SK-N-SH (cell line): ENCODE data around the gene PSMG3. TPM values are rescaled to one million over a fixed set of nuclear protein-coding genes. Genes with fewer than 3 reads are reported as not detected.

Experiments used
- CTCF ChIA-PET: fragments of 300-600, 350-600 bp; formaldehyde crosslinking; extraction: SDS; loops from one replicate; lab custom pipeline; 2021; lab: Yijun Ruan, JAX
- POLR2A ChIA-PET: fragments of 350-600 bp; sonication (Branson Sonifier 250); formaldehyde crosslinking; extraction: SDS; loops from one replicate; lab custom pipeline; 2020; ENCODE audit warnings: antibody characterized with exemption, inconsistent platforms; lab: Yijun Ruan, JAX
- DNase-seq: peaks from one replicate; pipeline ENCODE4 v3.0.0; 2012
- H2AFZ ChIP-seq: fragments of 200-600 bp; sonication (generic); 2 replicates; pipeline ENCODE4 v1.8.1; 2016; ENCODE audit warnings: antibody characterized with exemption, mild to moderate bottlenecking, low read depth
- H3F3A ChIP-seq: fragments of 200-600 bp; sonication (generic); replicated peaks from 2 replicates; pipeline ENCODE3; 2016; ENCODE audit warnings: antibody characterized with exemption, mild to moderate bottlenecking; ENCODE audit not compliant: insufficient read depth
- H3K27ac ChIP-seq, 2 experiments: fragments of 200-500 bp in 1 of 2; fragments of 200-600 bp in 1 of 2; sonication (Bioruptor generic) in 1 of 2; sonication (generic), shearing (Covaris generic) in 1 of 2; 2 replicates each; pipeline versions ENCODE4 v1.5.1 to v1.6.1; 2014 to 2016; ENCODE audit warnings: low read depth in 2 of 2, inconsistent platforms in 1 of 2, low read length in 1 of 2, mild to moderate bottlenecking in 1 of 2, mixed read lengths in 1 of 2
- H3K27me3 ChIP-seq: fragments of 200-600 bp; sonication (generic), shearing (Covaris generic); 2 replicates; pipeline ENCODE4 v1.6.1; 2016; ENCODE audit warnings: mixed run types; ENCODE audit not compliant: insufficient read depth
- H3K36me3 ChIP-seq, 2 experiments: fragments of 200-500 bp in 1 of 2; fragments of 200-600 bp in 1 of 2; sonication (Bioruptor generic) in 1 of 2; sonication (generic) in 1 of 2; replicated peaks in 1 of 2; 2 replicates each; pipeline versions ENCODE3 to v1.5.1; 2014 to 2016; ENCODE audit warnings: low read length in 1 of 2, mild to moderate bottlenecking in 1 of 2; ENCODE audit not compliant: insufficient read depth in 2 of 2, control insufficient read depth in 1 of 2
- H3K4me1 ChIP-seq, 2 experiments: fragments of 200-500 bp in 1 of 2; fragments of 200-600 bp in 1 of 2; sonication (Bioruptor generic) in 1 of 2; sonication (generic), shearing (Covaris generic) in 1 of 2; 2 replicates each; pipeline versions ENCODE4 v1.5.1 to v1.6.1; 2014 to 2016; ENCODE audit warnings: low read depth in 1 of 2, low read length in 1 of 2, mixed run types in 1 of 2; ENCODE audit not compliant: insufficient read depth in 2 of 2, control insufficient read depth in 1 of 2
- H3K4me2 ChIP-seq: fragments of 200-600 bp; sonication (generic), shearing (Covaris generic); 2 replicates; pipeline ENCODE4 v1.6.1; 2017; ENCODE audit warnings: mixed run types
- H3K4me3 ChIP-seq, 2 experiments: fragments of 200-500 bp in 1 of 2; fragments of 200-600 bp in 1 of 2; sonication (Bioruptor generic) in 1 of 2; sonication (generic), shearing (Covaris generic) in 1 of 2; 2 replicates each; pipeline versions ENCODE4 v1.5.1 to v1.8.1; 2014 to 2016; ENCODE audit warnings: low read depth in 2 of 2, inconsistent platforms in 1 of 2, low read length in 1 of 2, mild to moderate bottlenecking in 1 of 2, mixed read lengths in 1 of 2, moderate library complexity in 1 of 2
- H3K79me2 ChIP-seq: fragments of 200-600 bp; sonication (generic); 2 replicates; pipeline ENCODE4 v1.8.1; 2017; ENCODE audit warnings: mild to moderate bottlenecking; ENCODE audit not compliant: insufficient read depth
- H3K9ac ChIP-seq: fragments of 200-600 bp; sonication (generic); 2 replicates; pipeline ENCODE4 v1.6.1; 2017; ENCODE audit warnings: mixed run types
- H3K9me2 ChIP-seq: fragments of 200-600 bp; sonication (generic); 2 replicates; pipeline ENCODE4 v1.6.1; 2017; ENCODE audit warnings: mixed run types
- H3K9me3 ChIP-seq: fragments of 200-600 bp; sonication (generic); 2 replicates; pipeline ENCODE4 v1.6.1; 2017; ENCODE audit warnings: mixed run types, mild to moderate bottlenecking, moderate library complexity
- H4K20me1 ChIP-seq: fragments of 200-600 bp; sonication (generic); 2 replicates; pipeline ENCODE4 v1.6.1; 2017; ENCODE audit warnings: mild to moderate bottlenecking, mixed run types; ENCODE audit not compliant: insufficient read depth
- CHD2 ChIP-seq: fragments of 150-350 bp; IDR thresholded peaks from 2 replicates; pipeline ENCODE4 v1.6.1; 2018; ENCODE audit warnings: low read length; ENCODE audit not compliant: partially characterized antibody
- ELF1 ChIP-seq: IDR thresholded peaks from 2 replicates; pipeline ENCODE4 v1.4.0; 2012
- EZH2phosphoT487 ChIP-seq: fragments of 200-600 bp; sonication (generic); IDR thresholded peaks from 2 replicates; pipeline ENCODE4 v1.6.1; 2017; ENCODE audit warnings: low read depth, mixed run types, mild to moderate bottlenecking, antibody characterized with exemption, moderate library complexity, borderline replicate concordance
- FOSL2 ChIP-seq: IDR thresholded peaks from 2 replicates; pipeline ENCODE4 v1.4.0; 2012; ENCODE audit warnings: low read depth, mild to moderate bottlenecking, moderate library complexity, borderline replicate concordance
- FOXJ3 ChIP-seq: sonication (generic); formaldehyde crosslinking; IDR thresholded peaks from 2 replicates; pipeline ENCODE4 v1.5.1; 2020; ENCODE audit warnings: mild to moderate bottlenecking, missing genetic modification reagents
- FOXM1 ChIP-seq: IDR thresholded peaks from 2 replicates; pipeline ENCODE4 v1.4.0; 2012; ENCODE audit warnings: low read depth, mild to moderate bottlenecking
- GABPA ChIP-seq: IDR thresholded peaks from 2 replicates; pipeline ENCODE4 v1.4.0; 2012; ENCODE audit warnings: low read depth, mild to moderate bottlenecking
- MAX ChIP-seq: IDR thresholded peaks from 2 replicates; pipeline ENCODE4 v1.4.0; 2012; ENCODE audit warnings: low read depth
- NRF1 ChIP-seq: IDR thresholded peaks from 2 replicates; pipeline ENCODE4 v1.6.1; 2012; ENCODE audit warnings: low read depth, mild to moderate bottlenecking, low read length
- REST ChIP-seq: IDR thresholded peaks from 2 replicates; pipeline ENCODE4 v1.6.1; 2012; ENCODE audit warnings: mild to moderate bottlenecking, low read depth, low read length, moderate library complexity
- RFX5 ChIP-seq: IDR thresholded peaks from 2 replicates; pipeline ENCODE4 v1.6.1; 2012; ENCODE audit warnings: mild to moderate bottlenecking, improper control_type of control experiment, low read length
- SMC3 ChIP-seq: IDR thresholded peaks from 2 replicates; pipeline ENCODE4 v1.6.1; 2012; ENCODE audit warnings: low read depth, low read length, improper control_type of control experiment
- USF1 ChIP-seq: IDR thresholded peaks from 2 replicates; pipeline ENCODE4 v1.4.0; 2012; ENCODE audit warnings: low read depth, borderline replicate concordance
- YY1 ChIP-seq: IDR thresholded peaks from 2 replicates; pipeline ENCODE4 v1.4.0; 2012; ENCODE audit warnings: low read depth, mild to moderate bottlenecking
- ZBTB33 ChIP-seq: IDR thresholded peaks from 2 replicates; pipeline ENCODE4 v1.4.0; 2012; ENCODE audit warnings: low read depth, borderline replicate concordance
- WGBS: methylation state at CpG from one replicate; pipeline ENCODE4 v1.1.6; 2017; ENCODE audit warnings: low lambda C conversion rate; 5-methylcytosine and 5-hydroxymethylcytosine counted together
- polyA plus RNA-seq, 3 experiments: library from polyadenylated mRNA; depleted of rRNA; stranded (reverse); fragments of >200 nt; gene quantifications; 2 replicates each; pipeline ENCODE4 v1.2.3, GENCODE V29; 2012
- TF ChIP-seq, protein P1 (sequence below): IDR thresholded peaks from 2 replicates; pipeline ENCODE4; 2012
- TF ChIP-seq, protein P2 (sequence below): fragments of 150-350 bp; IDR thresholded peaks from 2 replicates; pipeline ENCODE4 v1.6.1; 2017; ENCODE audit warnings: antibody characterized with exemption, low read length, low read depth, borderline replicate concordance

PSMG3 gene
- polyA plus RNA-seq, 1 of the 3 experiments (the other 2 are of a cell fraction), result 109 TPM

DNA sequence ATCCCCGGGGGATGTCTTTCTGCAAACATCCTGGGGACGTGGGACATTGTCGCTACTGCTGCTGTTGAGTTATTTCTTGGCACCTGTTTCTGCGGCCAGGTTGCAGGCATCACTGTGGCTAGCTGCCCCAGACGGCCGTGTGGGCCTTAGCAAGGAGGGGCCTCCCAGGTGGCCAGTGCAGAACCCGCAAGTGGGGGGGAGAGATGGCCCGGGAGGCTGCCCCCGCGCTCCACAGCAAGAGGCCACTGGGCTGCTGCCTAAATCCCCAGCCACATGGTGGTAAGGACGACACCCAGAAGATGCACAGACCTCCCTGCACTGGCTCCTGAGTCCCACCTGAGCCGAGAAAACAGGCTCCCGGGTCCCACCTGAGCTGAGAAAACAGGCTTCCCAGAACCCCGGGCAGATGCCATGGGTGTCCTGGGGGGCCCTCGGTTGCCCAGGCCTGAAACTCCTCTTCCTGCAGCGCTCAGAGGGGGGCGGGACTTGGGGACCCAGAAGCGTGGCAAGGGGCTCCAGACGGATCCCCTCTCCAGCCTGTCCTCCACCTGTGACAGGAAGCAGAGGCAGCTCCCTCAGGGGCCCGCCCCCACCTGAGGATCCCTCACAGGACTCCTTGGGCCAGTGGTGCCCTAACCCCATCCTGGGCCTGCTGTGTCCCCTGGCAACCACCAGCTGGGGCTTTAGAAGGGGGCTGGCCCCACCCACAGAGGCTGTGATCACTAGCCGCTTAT, 40.3 kb downstream of the PSMG3 start:
- CTCF ChIA-PET, result interaction anchor here (0.9 to 1.1 kb wide), 2 partner anchors 27 to 55 kb away, joined by 3 to 5 read pairs; no protein-coding TSS in a partner anchor
- H4K20me1 ChIP-seq, result peaks cover 13% of the 10 kb centered on the region; the same call in 1 of the 2 replicates
- H3K9me2 ChIP-seq, result no peaks in the 10 kb centered on the region
- H2AFZ ChIP-seq, result no peak overlapping the region
- H3F3A ChIP-seq, result peaks cover 37% of the 10 kb centered on the region
- H3K4me3 ChIP-seq, result no peak overlapping the region; a peak in 1 of 4 replicates
- H3K27ac ChIP-seq, result no peak overlapping the region
- H3K27me3 ChIP-seq, result no peaks in the 10 kb centered on the region
- POLR2A ChIA-PET, result no interaction called here
- H3K4me1 ChIP-seq, result peaks cover 33 to 35% of the 10 kb centered on the region in 2 experiments; a peak in 3 of 4 replicates
- no peak for DNase-seq
- no peaks in the 10 kb centered on the region for H3K9me3 ChIP-seq
- peaks cover 36% of the 10 kb centered on the region for H3K79me2 ChIP-seq
- H3K4me2 ChIP-seq, result 0 out of 2 replicates have a peak overlapping the region, but pooled peaks have one; percentile 70
- TF ChIP-seq FOXJ3 (no peak), GABPA (no peak), YY1 (no peak), RFX5 (no peak), FOSL2 (no peak), EZH2phosphoT487 (no peak), USF1 (no peak), CHD2 (no peak)
- TF ChIP-seq, protein P1, sequence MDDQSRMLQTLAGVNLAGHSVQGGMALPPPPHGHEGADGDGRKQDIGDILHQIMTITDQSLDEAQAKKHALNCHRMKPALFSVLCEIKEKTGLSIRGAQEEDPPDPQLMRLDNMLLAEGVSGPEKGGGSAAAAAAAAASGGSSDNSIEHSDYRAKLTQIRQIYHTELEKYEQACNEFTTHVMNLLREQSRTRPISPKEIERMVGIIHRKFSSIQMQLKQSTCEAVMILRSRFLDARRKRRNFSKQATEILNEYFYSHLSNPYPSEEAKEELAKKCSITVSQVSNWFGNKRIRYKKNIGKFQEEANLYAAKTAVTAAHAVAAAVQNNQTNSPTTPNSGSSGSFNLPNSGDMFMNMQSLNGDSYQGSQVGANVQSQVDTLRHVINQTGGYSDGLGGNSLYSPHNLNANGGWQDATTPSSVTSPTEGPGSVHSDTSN, result no peak
- TF ChIP-seq, all 33 proteins: peak for 0
- Histone ChIP-seq H3K9ac (no peak overlapping the region), H3K36me3 (no peaks in the 10 kb centered on the region)
- 74% methylated on average over 20 of the region's 21 CpGs for WGBS

- peaks cover 7% of the 10 kb centered on the region for H3F3A ChIP-seq
- CTCF ChIA-PET, result no interaction called here
- H3K36me3 ChIP-seq, result no peaks in the 10 kb centered on the region
- H3K4me2 ChIP-seq, result peak overlapping the region; percentile 27; the same call in 1 of the 2 replicates
- H3K4me3 ChIP-seq, result no peak overlapping the region
- no peaks in the 10 kb centered on the region for H3K27me3 ChIP-seq
- peaks cover 6% of the 10 kb centered on the region for H3K79me2 ChIP-seq
- H3K9ac ChIP-seq, result no peak overlapping the region
- H3K9me2 ChIP-seq, result no peaks in the 10 kb centered on the region
- peak overlapping the region; percentile 78; the same call in 1 of the 2 replicates for H2AFZ ChIP-seq
- no peak overlapping the region for H3K27ac ChIP-seq
- WGBS, result 34% methylated on average over 6 of the region's 6 CpGs
- no peaks in the 10 kb centered on the region for H3K9me3 ChIP-seq
- DNase-seq, result peak; percentile 72
- H3K4me1 ChIP-seq, result peaks cover 4 to 7% of the 10 kb centered on the region in 2 experiments; a peak in 2 of 4 replicates
- POLR2A ChIA-PET, result no interaction called here
- H4K20me1 ChIP-seq, result peaks cover under 1% of the 10 kb centered on the region; the same call in 1 of the 2 replicates
- TF ChIP-seq FOXJ3, result no peak
- no peak for TF ChIP-seq NRF1
- TF ChIP-seq ELF1, result no peak
- TF ChIP-seq SMC3, result no peak
- no peak for TF ChIP-seq REST
- no peak for TF ChIP-seq EZH2phosphoT487
- TF ChIP-seq ZBTB33, result no peak
- no peak for TF ChIP-seq FOXM1
- TF ChIP-seq MAX, result no peak
- TF ChIP-seq, protein P2, sequence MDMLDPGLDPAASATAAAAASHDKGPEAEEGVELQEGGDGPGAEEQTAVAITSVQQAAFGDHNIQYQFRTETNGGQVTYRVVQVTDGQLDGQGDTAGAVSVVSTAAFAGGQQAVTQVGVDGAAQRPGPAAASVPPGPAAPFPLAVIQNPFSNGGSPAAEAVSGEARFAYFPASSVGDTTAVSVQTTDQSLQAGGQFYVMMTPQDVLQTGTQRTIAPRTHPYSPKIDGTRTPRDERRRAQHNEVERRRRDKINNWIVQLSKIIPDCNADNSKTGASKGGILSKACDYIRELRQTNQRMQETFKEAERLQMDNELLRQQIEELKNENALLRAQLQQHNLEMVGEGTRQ, result no peak
These were observed 43.5 kb downstream of the PSMG3 start for GRCh38 chr7:1526271-1526754.
